Dermis microvascular lymphatic vessel endothelial cell (primary cell): ENCODE results near the gene GRIK4. TPM values are rescaled to one million over a fixed set of nuclear protein-coding genes. Genes with fewer than 3 reads are reported as not detected.

Experiments used
- DNase-seq, 2 donors: peaks; one replicate each; pipeline versions ENCODE4 v3.0.0 to v3.0.0-alpha.2; 2010; ENCODE audit warnings: low read depth in 2 of 2
- total RNA-seq: library from RNA; depleted of rRNA; stranded (reverse); fragments of >200 nt; gene quantifications from 2 replicates; pipeline ENCODE4 v1.2.1, GENCODE V29; 2014

Gene GRIK4
- total RNA-seq, 1 donor from 2014 or later = not detected

DNA sequence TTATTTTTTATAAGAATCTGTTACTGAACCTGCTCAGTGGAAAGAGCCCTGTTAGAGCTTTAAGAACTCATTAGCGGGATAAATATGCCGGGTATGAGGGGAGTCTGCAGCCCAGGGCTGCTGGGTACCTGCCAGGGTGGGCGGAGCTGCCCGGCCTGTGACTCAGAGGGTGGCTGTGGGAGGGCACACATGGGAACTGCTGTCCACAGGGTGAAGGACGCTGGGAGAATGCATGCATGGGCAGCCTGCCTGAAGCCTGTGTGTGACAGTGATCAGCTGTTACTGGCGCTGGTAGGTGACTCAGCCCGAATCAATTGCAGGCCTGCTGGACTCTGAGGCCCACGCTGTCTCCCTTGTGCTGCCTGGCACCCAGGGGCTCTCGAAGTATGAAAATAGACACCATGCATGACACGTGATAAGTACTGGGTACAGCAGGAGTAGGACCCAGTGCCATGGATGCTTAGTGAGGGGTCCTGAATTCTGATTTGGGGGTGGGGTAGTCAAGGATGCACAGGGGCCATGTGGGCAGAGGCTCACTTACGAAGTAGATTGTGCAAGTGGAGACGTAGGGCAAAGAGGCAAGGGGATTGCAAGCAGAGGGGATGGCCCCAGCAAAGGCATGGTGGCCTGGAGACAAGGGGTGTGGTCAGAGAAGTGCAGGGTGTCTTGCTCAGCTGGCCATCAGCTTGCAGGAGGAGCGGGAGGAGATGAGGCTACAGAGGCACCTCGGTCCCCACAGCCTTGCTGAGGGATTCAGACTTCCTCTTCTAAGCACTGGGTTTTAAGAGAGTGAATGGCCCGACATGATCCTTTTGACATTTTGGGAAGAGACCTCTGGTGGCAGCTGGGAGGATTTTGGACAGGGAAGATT is 36.5 kb downstream of the GRIK4 start:
- peak; percentile 64 to 90 for DNase-seq

DNA sequence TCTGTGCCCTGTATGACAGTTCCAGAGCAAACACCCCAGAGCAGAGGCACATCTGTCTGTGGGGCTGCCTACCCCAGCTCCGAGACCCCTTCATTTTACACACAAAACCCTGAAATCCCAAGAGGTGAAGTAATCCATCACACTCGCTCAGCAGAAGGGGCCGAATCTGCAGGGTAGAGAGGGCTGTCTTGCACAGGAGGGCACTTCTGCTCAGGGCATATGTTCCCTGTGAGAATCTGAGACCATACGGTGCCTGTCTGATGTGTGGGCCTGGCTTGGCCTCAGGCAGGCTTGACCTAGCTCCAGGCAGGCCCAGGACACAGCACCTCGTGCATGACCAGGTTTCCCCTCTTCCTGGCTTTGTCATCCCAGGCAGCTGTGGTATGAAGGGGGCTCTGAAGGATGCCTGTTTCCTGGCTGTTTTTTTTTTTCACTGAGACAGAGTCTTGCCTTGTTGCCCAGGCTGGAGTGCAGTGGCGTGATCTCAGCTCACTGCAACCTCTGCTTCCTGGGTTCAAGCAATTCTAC is 37.2 kb downstream of the GRIK4 start:
- DNase-seq = no peak

DNA sequence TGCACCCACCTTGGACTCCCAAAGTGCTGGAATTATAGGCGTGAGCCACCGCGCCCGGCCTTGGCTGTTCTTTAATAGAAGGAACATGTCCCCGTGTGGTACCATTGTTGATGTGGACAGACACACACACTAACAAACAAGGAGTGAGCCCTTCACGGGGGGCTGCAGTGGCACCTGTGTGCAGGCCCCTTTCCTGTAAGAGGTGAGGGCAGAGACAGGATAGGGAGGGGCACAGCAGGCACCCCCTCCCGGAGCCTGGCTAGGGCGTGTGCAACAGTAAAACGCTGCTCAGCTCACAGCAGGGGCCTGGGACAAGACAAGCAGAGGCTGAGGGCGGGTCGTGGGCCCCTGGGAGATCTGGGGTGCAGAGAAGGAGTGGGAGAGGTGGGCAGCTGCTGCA is 37.8 kb downstream of the GRIK4 start:
- DNase-seq = no peak

DNA sequence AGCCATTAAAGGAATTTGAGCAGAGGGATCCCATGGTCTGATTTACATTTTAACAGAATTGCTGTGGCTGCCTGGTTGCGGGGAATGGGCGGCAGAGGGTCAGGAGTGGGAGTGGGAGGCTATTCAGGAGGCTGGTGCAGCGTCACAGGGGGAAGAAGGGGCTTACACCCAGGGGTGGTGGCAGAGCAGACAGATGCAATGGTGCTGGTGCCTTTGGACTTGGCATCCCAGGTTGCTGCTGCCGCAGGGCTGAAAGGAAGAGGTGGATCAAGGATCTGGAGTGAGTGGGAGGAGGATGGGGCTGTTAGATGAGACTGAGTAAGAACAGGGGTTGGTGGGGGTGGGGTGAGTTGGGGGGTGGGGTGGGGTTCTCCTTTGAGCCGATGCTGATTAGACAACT is 38.5 kb downstream of the GRIK4 start:
- no peak for DNase-seq

DNA sequence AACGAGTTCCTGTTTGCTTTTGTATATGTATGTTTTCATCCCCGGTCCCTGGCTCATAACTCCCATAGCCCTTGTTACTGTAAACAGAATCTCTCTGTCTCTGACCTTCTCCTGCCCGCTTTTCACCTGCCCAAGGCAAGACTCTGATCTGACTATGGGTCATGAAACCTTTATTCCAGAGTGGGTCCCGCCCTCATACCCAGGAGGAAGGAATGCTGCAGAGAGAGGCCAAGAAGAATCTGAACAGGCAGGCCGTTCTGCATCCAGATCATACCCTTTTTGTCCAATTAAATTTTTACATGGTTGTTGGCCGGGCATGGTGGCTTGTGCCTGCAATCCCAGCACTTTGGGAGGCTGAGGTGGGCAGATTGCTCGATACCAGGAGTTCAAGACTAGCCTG is 39.6 kb downstream of the GRIK4 start:
- no peak for DNase-seq

DNA sequence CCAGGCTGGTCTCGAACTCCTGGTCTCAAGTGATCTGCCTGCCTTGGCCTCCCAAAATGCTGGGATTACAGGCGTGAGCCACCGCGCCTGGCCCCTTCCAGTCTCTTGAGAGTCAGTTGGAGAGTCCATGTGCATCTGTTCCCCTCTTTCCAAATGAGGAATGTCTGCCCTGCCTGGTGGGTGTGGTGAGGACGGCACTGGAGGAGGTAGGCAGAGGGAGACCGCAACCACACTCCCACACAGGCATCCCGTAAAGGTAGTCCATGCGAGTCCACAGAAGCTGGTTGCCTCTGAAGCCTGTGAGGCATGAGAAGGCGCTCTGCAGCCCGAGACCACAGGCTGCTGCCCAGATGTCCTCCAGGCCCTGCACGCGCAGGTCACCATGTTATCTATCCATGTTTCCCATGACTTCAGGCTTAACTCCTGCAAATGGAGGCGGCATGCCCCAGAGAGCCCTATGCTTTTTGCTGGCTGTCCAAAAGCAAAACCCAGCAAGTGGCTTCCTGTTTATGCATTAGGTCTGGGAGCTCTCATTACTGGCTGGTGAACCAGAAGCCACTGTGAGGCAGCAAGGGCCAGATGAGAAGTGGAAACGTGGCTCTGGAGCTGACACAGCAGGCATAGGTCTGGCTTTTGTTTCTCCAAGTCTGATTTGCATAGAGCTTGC is 43.4 kb downstream of the GRIK4 start:
- peak in 1 of 2 donors; percentile 41 for DNase-seq

DNA sequence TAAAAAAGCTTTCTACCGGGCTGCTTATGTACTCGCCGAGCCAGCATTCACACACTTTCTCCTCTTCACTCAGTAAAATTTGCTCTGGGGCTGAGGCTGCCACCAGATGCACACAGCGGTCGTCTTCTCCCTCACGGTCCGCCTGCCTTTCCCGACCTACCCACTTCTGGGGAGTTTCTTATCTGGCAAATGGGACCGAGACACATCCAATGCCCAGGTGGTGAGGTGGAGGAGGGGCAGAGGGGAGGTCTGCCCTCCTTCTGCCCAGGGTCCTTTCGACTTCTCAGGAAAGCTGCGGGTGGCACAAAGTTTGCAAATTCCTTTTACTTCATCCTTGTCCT is 43.9 kb downstream of the GRIK4 start:
- DNase-seq = no peak

DNA sequence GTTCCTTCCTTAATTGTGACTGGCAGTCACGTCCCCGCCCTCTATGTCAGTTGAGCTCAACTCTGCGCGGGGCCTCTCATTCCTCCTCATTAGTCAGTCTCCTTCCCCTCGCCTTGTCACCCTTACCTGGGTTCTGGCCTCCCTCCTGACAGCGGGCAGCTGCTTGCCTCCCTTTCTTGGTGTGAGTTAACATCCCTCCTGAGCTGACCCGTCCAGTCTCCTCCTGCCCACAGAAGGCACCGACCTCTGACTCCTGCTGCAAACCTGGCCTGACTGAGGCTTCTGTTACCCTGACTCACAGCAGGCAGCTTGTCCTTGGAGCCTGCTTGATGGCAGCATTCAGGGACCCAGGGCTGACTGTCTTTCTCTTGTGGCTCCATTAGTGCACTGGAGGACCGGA is 45.2 kb downstream of the GRIK4 start:
- DNase-seq = no peak

DNA sequence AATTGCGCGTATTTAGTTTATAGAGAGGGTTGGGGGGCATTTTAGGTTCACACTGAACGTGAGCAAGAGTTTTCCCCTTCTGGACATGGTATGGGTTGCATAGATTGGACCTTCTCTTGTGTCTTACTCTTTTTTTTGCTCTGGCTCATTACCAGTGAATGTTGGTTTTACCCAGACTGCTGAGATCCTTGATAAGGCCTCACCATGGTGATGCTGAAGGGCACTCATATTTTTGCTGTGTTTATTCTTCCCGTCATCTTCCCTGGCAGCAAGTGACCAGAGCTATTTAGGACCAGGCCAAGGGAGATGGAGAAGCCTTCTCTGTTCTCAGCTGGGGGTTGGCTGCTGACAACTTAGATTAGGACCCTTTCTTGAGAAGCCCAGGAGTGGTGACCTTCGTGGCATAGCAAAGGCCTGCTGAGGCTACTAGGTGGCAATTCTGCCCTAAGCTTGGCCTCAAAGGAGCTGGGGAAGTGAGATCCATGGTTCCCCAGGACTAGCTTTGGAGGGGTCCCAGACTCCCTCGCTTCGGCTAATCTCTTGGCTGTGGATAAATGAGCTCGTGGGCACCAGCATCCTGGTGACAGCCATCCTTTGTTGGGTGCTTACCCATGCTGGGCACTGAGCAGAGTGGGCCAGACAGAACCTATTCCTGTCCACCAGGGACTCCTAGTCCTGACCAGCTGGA is 47.3 kb downstream of the GRIK4 start:
- DNase-seq = no peak

DNA sequence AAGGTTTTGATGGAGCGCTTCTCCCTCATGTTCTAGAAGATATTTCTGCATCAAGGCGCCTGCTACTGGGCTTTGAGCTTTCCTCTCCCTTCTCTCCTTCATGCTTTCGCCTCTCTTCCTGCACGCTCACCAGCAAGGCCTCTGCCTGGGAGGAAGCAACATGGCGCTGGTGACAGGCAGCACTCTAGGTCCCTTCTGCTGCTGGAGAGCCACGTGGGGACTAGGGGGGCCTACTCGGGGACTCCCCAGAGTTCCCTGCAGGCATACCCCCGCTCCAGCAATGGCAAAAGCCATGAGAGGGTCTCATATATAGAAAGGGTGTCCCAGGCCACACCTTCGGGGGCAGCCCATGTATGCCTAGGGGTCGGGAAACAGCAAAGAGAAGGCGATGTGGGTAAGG is 49.7 kb downstream of the GRIK4 start:
- DNase-seq = no peak

DNA sequence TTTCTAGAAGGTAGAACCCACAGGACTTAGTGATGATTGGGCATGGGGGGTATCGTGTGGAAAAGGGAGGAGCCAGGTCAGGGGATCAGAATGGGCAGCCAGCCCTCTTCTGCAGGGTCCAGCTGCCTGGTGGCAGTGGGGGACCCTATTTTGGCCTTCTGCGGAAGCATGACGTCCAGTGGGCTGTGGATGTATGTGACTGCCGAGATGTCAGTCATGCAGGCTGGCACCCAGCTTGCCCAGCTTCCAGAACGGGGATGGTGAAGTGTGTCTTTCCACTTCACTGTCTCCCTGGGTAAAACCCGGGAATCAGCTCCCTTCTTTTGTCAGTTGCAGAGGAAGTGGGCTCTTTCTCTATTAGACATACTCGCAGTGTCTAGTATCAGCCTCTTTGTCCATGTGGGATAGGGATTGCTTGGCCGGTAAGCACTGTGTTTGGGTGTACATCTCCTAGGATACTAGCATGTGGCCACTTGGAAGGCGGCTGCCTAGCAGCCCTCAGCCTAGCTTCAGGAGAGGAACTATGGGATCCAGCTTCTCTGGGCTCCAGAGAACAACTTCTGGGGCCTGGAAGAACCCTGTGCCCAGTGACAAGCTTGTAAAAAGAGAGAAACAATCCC is 51.4 kb downstream of the GRIK4 start:
- no peak for DNase-seq

DNA sequence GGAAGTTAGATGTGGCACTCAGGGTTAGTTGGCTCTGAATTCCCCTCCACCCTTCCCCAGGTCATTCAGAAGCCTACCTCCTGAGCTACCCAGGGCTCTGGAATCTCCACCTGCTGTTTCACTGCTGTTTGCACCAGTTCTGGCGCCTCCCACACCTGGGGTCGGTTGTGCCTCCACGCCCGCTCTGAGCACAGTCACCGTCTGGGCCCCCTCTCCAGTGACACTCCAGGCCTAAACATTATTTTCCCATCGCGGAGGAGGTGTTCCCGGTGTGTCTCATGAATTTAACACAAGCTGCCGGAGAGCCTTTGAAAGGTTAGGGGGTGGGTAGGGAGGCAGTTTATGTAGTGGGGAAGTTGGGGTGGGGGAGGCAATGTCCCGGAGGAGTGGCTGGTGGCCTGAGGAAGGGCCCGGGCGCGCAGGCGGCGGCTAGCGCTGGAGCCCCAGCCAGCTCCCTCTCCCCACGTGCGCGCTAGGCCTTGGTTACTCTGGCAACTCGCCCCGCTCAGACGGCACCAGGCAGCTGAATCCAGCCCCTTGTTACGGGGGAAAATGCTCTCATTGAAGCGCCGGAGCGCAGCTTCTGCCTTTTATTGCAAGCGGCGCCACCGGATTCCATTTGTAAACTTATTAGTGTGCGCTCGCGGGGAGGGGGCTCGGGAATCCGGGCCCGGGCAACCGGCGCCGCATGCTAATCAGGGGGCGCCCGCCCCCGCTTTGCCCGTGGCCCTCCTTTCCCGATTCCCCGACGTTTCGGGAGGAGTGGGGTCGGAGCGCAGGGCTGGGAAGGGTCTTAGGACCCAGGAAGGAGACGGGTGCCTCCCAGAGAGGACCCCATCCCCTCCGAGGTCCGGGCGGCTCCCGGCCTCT is 52.4 kb downstream of the GRIK4 start:
- peak in 1 of 2 donors; percentile 38 for DNase-seq

DNA sequence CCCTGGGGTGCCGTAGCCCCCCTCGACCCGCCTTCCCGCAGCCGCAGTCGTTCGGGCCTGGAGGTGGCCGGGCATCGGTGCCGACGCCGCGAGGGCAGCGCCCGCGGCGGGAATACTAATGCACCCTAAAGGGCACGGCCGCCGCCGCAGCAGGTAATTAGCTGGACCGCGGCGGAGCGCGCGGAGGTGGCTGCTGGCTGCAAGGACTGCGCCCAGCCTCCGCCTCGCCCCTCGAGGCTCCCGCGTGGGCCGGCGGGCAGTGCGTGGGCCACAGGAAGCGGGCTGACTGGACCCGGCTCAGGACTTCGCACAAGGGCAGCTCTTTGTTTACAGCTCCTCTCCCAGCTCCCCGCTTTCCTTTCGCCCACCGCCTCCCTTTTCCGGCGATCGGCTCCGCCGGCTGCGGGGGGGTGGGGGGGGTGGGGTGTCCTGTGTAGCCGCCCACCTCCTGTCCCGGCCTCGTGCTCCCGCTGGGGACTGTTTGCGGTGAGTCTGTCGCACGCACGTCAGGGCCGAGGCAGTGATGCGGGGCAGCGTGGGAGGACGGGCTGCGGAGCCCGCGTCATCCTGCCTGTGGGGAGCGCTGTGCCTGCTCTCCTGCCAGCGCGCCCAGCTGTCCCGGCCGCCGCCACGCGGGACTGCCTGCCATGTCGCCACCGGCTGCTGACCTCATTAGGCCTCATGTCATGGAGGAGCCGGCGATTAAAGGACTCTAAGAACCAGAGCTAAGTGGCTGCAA is 53.2 kb downstream of the GRIK4 start:
- DNase-seq = peak in 1 of 2 donors; percentile 61

DNA sequence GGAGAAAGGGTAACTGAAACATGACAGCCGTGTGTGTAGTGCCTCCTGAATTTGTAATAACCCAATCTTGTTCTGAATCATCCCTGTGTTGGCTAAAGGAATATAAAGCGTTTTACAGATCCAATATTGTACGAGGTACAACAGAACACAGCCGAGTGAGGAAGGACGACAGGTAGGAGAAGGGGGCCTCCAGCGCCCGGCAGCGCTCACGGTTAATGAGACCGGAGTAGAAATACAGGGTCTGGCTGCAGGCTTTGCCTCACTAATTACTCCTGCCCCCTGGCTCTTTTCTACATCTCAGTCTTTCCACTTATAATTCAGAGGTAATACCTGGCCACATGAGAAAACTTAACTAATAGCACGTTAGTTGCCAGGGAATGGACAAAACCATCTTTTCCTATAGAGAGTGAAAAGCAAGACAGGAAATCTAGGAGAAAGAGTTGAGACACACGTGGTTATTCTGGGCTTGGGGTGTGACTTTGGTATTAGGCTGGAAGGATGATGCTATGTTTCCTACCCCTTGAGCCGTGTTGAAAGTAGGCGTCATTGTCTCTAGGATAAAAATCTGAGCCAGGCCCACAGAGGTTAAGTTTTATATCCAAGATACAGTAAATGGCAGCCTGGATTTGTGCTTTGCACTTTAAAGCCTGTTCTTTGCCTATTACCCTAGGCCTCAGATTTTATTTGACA is 54.1 kb downstream of the GRIK4 start:
- peak in 1 of 2 donors; percentile 28 for DNase-seq

DNA sequence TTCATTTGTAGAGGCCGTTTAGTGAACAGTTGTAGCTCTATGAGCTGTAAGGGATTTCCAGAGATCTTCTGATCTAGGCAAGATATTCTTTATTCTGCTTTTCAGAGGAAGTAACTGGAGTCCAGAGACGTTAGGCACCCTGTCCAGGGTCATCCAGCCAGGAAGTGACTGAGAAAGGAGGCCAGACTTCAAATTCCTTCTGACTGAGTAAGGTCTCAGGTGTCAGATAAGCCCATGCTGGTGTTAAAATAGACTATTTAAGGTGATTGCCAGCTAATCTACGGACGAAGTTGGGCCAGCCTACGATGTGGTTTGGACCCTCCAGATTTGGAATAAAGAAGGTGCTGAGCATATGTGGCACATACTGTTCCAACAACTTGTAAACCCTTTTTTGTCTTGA is 54.6 kb downstream of the GRIK4 start:
- DNase-seq = peak in 1 of 2 donors; percentile 71

DNA sequence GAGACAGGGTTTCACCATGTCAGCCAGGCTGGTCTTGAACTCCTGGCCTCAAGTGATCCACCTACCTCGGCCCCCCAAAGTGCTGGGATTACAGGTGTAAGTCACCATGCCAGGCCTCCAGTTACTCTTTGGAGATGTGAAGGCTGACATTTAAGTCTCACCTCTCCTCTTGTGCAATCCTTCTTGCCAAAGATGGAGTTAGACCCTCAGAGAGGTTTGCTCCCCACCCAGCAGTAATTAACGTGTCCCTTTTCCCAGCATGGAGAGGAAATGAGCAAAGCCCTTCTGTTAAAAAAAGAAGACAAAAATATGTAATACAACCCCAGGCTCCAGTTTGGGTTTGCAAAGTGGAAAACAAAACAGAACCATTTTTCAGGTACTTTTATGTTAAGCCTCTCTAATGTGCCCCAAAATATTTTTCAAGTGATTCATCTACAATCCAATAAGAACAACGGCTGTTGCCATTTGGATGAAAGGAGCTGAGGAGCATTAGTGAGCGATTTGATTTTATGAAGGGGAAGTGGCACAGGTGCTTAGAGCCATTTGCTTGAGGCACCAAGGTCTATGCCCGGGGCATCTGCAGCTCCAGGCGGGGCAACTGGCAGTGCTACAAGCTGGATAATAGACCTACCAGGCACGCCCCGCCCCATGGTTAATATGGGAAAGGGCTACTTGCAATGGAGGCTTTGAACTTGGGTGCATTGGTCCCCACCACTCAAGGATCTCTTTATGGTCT is 57.2 kb downstream of the GRIK4 start:
- DNase-seq = no peak

DNA sequence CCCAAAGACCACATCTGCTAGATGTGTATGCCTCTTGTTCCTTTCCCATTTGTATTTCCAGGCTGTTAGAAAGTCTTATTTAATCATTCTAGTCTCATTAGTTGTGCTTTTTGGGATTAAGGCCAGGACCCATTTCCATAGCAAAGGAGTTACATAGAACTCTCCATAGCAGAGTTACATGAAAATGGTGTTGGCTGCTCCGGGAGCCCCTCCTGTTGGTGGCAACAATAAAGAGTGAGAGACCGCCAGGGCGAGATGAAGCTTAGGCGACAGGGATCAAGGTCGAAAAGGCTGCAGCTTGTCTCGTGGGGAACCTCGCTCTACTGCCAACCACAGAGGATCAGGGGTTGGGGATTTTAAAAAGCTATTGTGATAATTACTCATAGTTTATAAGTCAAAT is 58.3 kb downstream of the GRIK4 start:
- no peak for DNase-seq

DNA sequence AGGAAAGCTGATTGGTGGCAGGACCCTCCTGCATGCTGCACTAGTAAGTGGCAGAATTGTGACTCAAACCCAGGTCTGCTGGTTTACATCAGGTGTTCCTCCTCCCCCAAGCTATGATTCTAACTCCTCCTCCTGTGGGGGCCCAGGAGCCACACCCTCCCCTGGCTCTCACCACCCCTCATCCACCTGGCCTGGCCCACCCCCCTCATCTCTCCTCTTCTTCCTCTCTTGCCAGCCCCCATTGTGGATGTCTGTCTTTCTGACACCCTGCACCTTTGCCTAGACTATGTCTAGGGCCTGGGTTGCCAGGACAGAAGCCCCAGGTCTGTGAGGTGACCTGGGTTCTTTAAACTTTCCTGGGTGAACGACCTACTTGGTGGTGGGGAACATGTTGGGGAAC is 59.9 kb downstream of the GRIK4 start:
- DNase-seq = no peak
